HEK293T (cell line): Measurements from ENCODE around the gene UBL4A.

Experiments
- CTCF ChIA-PET: fragments of 350-600 bp; formaldehyde crosslinking; extraction: SDS; loops from one replicate; lab custom pipeline; 2021; ENCODE audit warnings: antibody characterized with exemption, inconsistent platforms; lab: Yijun Ruan, JAX
- POLR2A ChIA-PET: fragments of 350-600 bp; formaldehyde crosslinking; extraction: SDS; loops from one replicate; lab custom pipeline; 2020; ENCODE audit warnings: antibody characterized with exemption, inconsistent platforms; lab: Yijun Ruan, JAX
- DNase-seq: peaks from one replicate; pipeline ENCODE4 v3.0.0; 2012; ENCODE audit warnings: mixed read lengths; ENCODE audit errors: extremely low spot score
- ARNT ChIP-seq: fragments of 450-650 bp; IDR thresholded peaks from 2 replicates; pipeline ENCODE4 v1.6.1; 2017; ENCODE audit warnings: mild to moderate bottlenecking
- BHLHE40 ChIP-seq: fragments of 450-650 bp; IDR thresholded peaks from 2 replicates; pipeline ENCODE4 v1.6.1; 2016; ENCODE audit warnings: mild to moderate bottlenecking, moderate library complexity, borderline replicate concordance
- CTBP1 ChIP-seq: fragments of 450-650 bp; IDR thresholded peaks from 2 replicates; pipeline ENCODE4 v1.6.1; 2016; ENCODE audit warnings: borderline replicate concordance
- ELF4 ChIP-seq: fragments of 450-650 bp; IDR thresholded peaks from 2 replicates; pipeline ENCODE4 v1.6.1; 2017; ENCODE audit warnings: antibody characterized with exemption
- FOXA1 ChIP-seq: fragments of 450-650 bp; IDR thresholded peaks from 2 replicates; pipeline ENCODE4 v1.6.1; 2016; ENCODE audit warnings: mild to moderate bottlenecking
- FOXK2 ChIP-seq: fragments of 450-650 bp; IDR thresholded peaks from 2 replicates; pipeline ENCODE4 v1.6.1; 2016; ENCODE audit warnings: mild to moderate bottlenecking
- FOXM1 ChIP-seq: fragments of 450-650 bp; IDR thresholded peaks from 2 replicates; pipeline ENCODE4 v1.6.1; 2017; ENCODE audit warnings: mild to moderate bottlenecking, borderline replicate concordance
- HDGF ChIP-seq: fragments of 450-650 bp; IDR thresholded peaks from 2 replicates; pipeline ENCODE4 v1.6.1; 2017; ENCODE audit warnings: antibody characterized with exemption, borderline replicate concordance
- L3MBTL2 ChIP-seq: fragments of 450-650 bp; conservative IDR thresholded peaks from 2 replicates; pipeline ENCODE4 v1.6.1; 2016; ENCODE audit warnings: mild to moderate bottlenecking
- LEF1 ChIP-seq: fragments of 450-650 bp; IDR thresholded peaks from 2 replicates; pipeline ENCODE4 v1.6.1; 2017; ENCODE audit warnings: mild to moderate bottlenecking, borderline replicate concordance
- NFRKB ChIP-seq: fragments of 450-650 bp; IDR thresholded peaks from 2 replicates; pipeline ENCODE4 v1.6.1; 2016; ENCODE audit warnings: mild to moderate bottlenecking, moderate library complexity
- SP1 ChIP-seq: fragments of 450-650 bp; IDR thresholded peaks from 2 replicates; pipeline ENCODE4 v1.6.1; 2017
- SUZ12 ChIP-seq: fragments of 450-650 bp; IDR thresholded peaks from 2 replicates; pipeline ENCODE4 v1.6.1; 2016; ENCODE audit warnings: mild to moderate bottlenecking
- TARDBP ChIP-seq: fragments of 450-650 bp; IDR thresholded peaks from 2 replicates; pipeline ENCODE4 v1.6.1; 2016
- ZNF384 ChIP-seq: fragments of 450-650 bp; IDR thresholded peaks from 2 replicates; pipeline ENCODE4 v1.6.1; 2016
- TF ChIP-seq, protein P1 (sequence below): fragments of 450-650 bp; IDR thresholded peaks from 2 replicates; pipeline ENCODE4 v1.6.1; 2016

UBL4A gene

GRCh38 chrX:154529206-154529612 lies 42.8 kb upstream of the UBL4A start:
- no peak for DNase-seq

GRCh38 chrX:154526901-154527675 lies 40.7 kb upstream of the UBL4A start:
- peak; percentile 78 for DNase-seq
- ChIA-PET POLR2A (interaction anchor here (0.6 to 1.7 kb wide), 13 partner anchors 9 to 592 kb away, joined by 3 to 13 read pairs (median 4); partner anchors contain the start of genes ATP6AP1, FAM3A, FLNA and NAA10), CTCF (interaction anchor here (0.6 to 1.8 kb wide), 12 partner anchors 9 to 580 kb away, joined by 3 to 12 read pairs (median 4); partner anchors contain the start of genes FAM3A, FLNA and RPL10)
- TF ChIP-seq FOXK2 (no peak), SUZ12 (no peak), LEF1 (no peak), ZNF384 (no peak), L3MBTL2 (no peak), ARNT (no peak), TARDBP (no peak), NFRKB (no peak), HDGF (no peak), FOXM1 (no peak), SP1 (no peak), FOXA1 (no peak)
- TF ChIP-seq, protein P1, sequence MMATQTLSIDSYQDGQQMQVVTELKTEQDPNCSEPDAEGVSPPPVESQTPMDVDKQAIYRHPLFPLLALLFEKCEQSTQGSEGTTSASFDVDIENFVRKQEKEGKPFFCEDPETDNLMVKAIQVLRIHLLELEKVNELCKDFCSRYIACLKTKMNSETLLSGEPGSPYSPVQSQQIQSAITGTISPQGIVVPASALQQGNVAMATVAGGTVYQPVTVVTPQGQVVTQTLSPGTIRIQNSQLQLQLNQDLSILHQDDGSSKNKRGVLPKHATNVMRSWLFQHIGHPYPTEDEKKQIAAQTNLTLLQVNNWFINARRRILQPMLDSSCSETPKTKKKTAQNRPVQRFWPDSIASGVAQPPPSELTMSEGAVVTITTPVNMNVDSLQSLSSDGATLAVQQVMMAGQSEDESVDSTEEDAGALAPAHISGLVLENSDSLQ, result no peak

More at GRCh38 chrX:154529206-154529612, 42.8 kb upstream of the UBL4A start:
- ChIA-PET CTCF (interaction anchor here (0.6 kb wide), 1 partner anchor 394 kb away, joined by 4 read pairs; no protein-coding TSS in a partner anchor), POLR2A (no interaction called here)
- TF ChIP-seq ARNT, result no peak
- peak; percentile 88 for TF ChIP-seq ZNF384

GRCh38 chrX:154525606-154526490 lies 39.4 kb upstream of the UBL4A start:
- DNase-seq, result no peak
- POLR2A ChIA-PET, result interaction anchor here (0.9 to 1.7 kb wide), 3 partner anchors 35 to 591 kb away, joined by 3 to 13 read pairs (median 13); partner anchors contain the start of genes NAA10, RPL10 and SLC10A3
- no peak for TF ChIP-seq ARNT
- TF ChIP-seq, protein P1, result no peak
- TF ChIP-seq CTBP1, result no peak
- CTCF ChIA-PET, result interaction anchor here (1.7 kb wide), 1 partner anchor 96 kb away, joined by 4 read pairs; no protein-coding TSS in a partner anchor

DNA sequence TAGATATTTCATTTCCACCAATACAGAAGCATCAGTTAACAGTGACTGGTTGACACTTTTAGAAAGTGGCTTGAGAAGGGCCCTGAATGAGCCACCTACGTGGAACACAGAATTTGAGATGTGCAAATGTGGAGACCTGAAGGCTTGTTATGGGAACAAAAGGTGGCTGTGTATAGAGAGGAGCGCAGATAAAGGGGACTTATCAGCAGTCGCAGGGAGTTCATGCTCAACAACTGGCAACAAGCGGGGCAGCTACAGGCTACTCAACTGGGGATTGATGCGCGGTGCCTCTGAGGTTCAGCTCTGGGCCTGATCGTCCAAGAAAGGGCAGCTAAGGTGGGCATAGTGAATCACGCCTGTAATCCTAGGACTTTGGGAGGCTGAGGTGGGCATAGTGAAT lies 33.0 kb upstream of the UBL4A start:
- TF ChIP-seq ZNF384 (no peak), CTBP1 (no peak), L3MBTL2 (no peak), FOXA1 (no peak), NFRKB (no peak), FOXK2 (no peak), BHLHE40 (no peak)
- TF ChIP-seq, protein P1, result no peak
- ChIA-PET CTCF (interaction anchor here (2.4 kb wide), 1 partner anchor 8 kb away, joined by 12 read pairs; no protein-coding TSS in a partner anchor), POLR2A (interaction anchor here (1.1 kb wide), 1 partner anchor 40 kb away, joined by 3 read pairs; no protein-coding TSS in a partner anchor)
- no peak for DNase-seq

DNA sequence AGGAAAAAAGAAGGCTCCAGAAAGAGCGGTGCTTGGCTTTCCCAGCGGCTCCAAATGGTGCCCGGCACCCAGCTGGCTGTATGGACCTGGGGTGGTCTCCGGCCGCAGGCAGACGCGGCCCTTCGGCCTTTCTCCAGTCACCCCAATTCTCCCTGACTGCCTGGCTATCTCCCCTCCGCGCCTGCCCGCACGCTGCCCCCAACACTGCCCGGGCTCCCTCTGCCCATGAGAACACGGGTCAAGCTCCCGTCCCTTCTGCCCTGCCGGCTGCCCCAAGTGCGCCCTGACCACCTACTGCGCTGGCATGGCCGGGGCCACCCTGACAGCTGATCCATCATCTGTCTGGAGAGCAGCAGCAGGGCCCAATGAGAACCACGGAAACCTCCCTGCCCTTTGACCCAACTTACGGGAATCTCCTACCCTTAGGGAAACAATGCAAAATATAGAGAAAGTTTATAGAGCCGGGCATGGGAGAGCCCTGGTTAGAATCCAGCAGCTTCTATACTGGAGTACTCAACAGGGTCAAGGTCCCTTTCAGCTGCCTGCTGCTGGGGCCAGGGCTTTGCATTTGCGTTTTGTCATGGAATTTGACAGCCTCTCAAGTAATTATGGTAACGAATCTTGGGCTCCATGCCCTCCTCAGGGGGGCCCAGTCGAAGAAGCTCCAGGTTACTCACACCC lies 30.8 kb upstream of the UBL4A start:
- TF ChIP-seq CTBP1, result no peak
- no peak for TF ChIP-seq FOXA1
- no peak for TF ChIP-seq ELF4
- TF ChIP-seq TARDBP, result no peak
- no peak for TF ChIP-seq NFRKB
- TF ChIP-seq ZNF384, result no peak
- no peak for TF ChIP-seq L3MBTL2
- no peak for TF ChIP-seq FOXK2
- TF ChIP-seq, protein P1, result no peak
- no peak for TF ChIP-seq LEF1
- TF ChIP-seq BHLHE40, result no peak
- ChIA-PET CTCF (interaction anchor here (1.1 to 2.4 kb wide), 2 partner anchors 10 kb away, joined by 7 to 12 read pairs; no protein-coding TSS in a partner anchor), POLR2A (interaction anchor here (0.9 to 4.6 kb wide), 8 partner anchors 10 to 192 kb away, joined by 3 to 21 read pairs (median 4); partner anchors contain the start of gene SLC10A3)
- no peak for DNase-seq
